Mucosa of descending colon (tissue), 3 donors: ENCODE data around the gene PCGF1. TPM values are rescaled to one million over a fixed set of nuclear protein-coding genes. Genes with fewer than 3 reads are reported as not detected.

ENCODE experiments used
- ATAC-seq: fragments of 200-7000 bp; cut with Tn5 transposase; one replicate; pipeline ENCODE4 v1.9.1; 2020; ENCODE audit warnings: mild to moderate bottlenecking, moderate library complexity
- DNase-seq, 3 donors: peaks; one replicate each; pipeline ENCODE4 v3.0.0-alpha.2; 2020
- H3K36me3 ChIP-seq: fragments of 200-600 bp; one replicate; pipeline ENCODE4 v1.8.0; 2021; ENCODE audit warnings: low read depth, mild to moderate bottlenecking
- H3K4me1 ChIP-seq: fragments of 200-600 bp; one replicate; pipeline ENCODE4 v1.8.0; 2021; ENCODE audit warnings: low read depth, mild to moderate bottlenecking
- H3K4me3 ChIP-seq: fragments of 200-600 bp; one replicate; pipeline ENCODE4 v1.8.0; 2021; ENCODE audit warnings: mild to moderate bottlenecking
- H3K9me3 ChIP-seq: fragments of 200-600 bp; one replicate; pipeline ENCODE4 v1.8.0; 2021; ENCODE audit warnings: mild to moderate bottlenecking
- intact Hi-C, 2 donors: fragments of 100-400 bp; cut with DNase I in 1 of 2; cut with micrococcal nuclease in 1 of 2; formaldehyde crosslinking; loops; one replicate each; pipeline versions ENCODE4 v1.11.0 to v1.11.1; 2022; cut with DNase I, micrococcal nuclease
- total RNA-seq, 3 donors: library from RNA; stranded (reverse); fragmentation: NEBNext Ultra II Directional in 2 of 3; extraction: Animal tissue kit (Norgen Biotek cat#: 25700) in 2 of 3; gene quantifications; one replicate each; pipeline versions ENCODE4 v1.2.1 to v1.2.4, GENCODE V29; 2021 to 2023
- TF ChIP-seq, protein P1 (sequence below): fragments of 200-600 bp; IDR thresholded peaks from one replicate; pipeline ENCODE4 v1.8.0; 2022; ENCODE audit warnings: antibody characterized with exemption, mild to moderate bottlenecking
- donor health status: DM: no; HTN: no; CAD: no; lungs with moderate emphysema.
- donor health status: DM: no; HTN: no; CAD: no.
- donor health status: DM: no; HTN: yes; CAD: no.

PCGF1 gene
- total RNA-seq, 3 donors from 2014 or later, result 20.3 to 29.1 (median 22.3) TPM

DNA sequence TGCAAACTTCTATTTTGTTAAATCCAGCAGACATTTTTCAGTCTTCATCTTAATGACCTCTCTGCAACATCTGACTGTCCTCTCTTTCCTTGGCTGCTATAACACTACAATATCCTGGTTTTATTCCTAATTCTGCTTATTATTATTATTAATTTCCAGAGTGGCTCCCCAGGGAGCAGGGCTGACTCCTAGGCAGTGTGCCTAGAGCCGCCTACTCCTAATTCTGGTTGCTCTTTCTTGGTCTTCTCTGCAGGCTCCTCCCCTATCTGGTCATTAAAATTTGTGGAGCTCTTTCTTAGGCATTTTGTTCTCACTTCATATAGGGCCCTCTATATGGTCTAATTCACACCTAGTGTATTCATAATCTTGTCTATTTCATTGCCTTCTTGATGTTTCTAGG, 35.5 kb upstream of the PCGF1 start:
- Histone ChIP-seq H3K9me3 (no peaks in the 10 kb centered on the region), H3K4me1 (no peaks in the 10 kb centered on the region), H3K36me3 (no peaks in the 10 kb centered on the region), H3K4me3 (no peak overlapping the region)
- TF ChIP-seq, protein P1, sequence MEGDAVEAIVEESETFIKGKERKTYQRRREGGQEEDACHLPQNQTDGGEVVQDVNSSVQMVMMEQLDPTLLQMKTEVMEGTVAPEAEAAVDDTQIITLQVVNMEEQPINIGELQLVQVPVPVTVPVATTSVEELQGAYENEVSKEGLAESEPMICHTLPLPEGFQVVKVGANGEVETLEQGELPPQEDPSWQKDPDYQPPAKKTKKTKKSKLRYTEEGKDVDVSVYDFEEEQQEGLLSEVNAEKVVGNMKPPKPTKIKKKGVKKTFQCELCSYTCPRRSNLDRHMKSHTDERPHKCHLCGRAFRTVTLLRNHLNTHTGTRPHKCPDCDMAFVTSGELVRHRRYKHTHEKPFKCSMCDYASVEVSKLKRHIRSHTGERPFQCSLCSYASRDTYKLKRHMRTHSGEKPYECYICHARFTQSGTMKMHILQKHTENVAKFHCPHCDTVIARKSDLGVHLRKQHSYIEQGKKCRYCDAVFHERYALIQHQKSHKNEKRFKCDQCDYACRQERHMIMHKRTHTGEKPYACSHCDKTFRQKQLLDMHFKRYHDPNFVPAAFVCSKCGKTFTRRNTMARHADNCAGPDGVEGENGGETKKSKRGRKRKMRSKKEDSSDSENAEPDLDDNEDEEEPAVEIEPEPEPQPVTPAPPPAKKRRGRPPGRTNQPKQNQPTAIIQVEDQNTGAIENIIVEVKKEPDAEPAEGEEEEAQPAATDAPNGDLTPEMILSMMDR, result no peak
- no peak for ATAC-seq
- intact Hi-C loops, result no loop called here
- no peak for DNase-seq

DNA sequence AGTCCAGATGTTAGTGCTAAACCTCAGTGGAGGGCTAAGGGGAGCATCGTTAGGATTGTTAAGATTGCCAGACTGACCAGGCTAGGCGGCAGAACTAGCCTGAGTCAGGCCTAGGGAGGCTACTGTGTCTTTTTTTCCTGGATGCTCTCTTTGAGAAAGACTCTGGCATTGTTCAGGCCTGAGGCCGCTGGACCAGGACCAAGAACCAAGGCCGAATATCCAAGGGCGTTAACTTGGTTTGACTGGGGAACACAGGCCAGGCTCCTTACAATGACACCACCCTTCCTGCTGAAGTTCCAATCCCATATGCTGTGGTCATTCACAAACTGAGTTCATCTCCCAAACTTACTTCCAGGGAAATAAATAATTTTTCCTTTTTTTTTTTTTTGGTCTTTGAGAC, 32.8 kb upstream of the PCGF1 start:
- Histone ChIP-seq H3K9me3 (no peaks in the 10 kb centered on the region), H3K36me3 (no peaks in the 10 kb centered on the region), H3K4me1 (no peaks in the 10 kb centered on the region), H3K4me3 (no peak overlapping the region)
- intact Hi-C loops, result no loop called here
- ATAC-seq, result no peak
- no peak for DNase-seq
- TF ChIP-seq, protein P1, result no peak

DNA sequence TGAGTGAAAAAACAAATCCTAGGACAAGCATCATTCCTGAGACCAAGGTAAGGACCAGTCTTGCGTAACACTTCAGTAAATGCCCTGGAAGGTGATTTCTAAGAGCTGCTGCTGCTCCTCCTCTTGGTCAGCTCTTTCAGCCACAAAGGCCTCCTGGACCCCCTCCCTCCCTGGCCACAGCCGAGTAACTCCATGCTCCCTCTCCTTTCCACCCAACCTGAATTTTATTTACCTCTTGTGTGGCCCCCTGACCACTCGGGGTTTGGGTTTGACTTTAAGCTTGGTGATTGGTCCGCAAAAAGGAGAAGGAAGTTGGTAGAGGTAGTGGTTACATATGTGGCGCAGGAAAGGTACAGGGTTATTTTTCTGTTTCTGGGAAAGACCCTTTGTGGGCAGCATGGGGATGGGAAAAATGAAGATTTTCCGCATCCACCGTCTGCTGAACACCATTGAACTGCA, 31.4 kb upstream of the PCGF1 start:
- H3K9me3 ChIP-seq, result no peaks in the 10 kb centered on the region
- no peaks in the 10 kb centered on the region for H3K4me1 ChIP-seq
- H3K36me3 ChIP-seq, result no peaks in the 10 kb centered on the region
- DNase-seq (no peak), ATAC-seq (no peak)
- intact Hi-C loops, result loop anchor here in 1 of 2 donors (10.0 kb wide), 1 partner anchor 54 kb away; the partner anchor contains the start of genes CCDC142 and TTC31
- no peak overlapping the region for H3K4me3 ChIP-seq
- TF ChIP-seq, protein P1, result no peak

- no peaks in the 10 kb centered on the region for H3K9me3 ChIP-seq
- ATAC-seq, result no peak
- no peaks in the 10 kb centered on the region for H3K4me1 ChIP-seq
- no peak overlapping the region for H3K4me3 ChIP-seq
- no peak for DNase-seq
- no peaks in the 10 kb centered on the region for H3K36me3 ChIP-seq
- TF ChIP-seq, protein P1, result no peak
- intact Hi-C loops, result loop anchor here in 1 of 2 donors (10.0 kb wide), 1 partner anchor 52 kb away; the partner anchor contains the start of genes CCDC142 and TTC31
Measured at GRCh38 chr2:74537140-74537539, 29.6 kb upstream of the PCGF1 start.

- Histone ChIP-seq H3K4me1 (no peaks in the 10 kb centered on the region), H3K4me3 (no peak overlapping the region), H3K36me3 (no peaks in the 10 kb centered on the region), H3K9me3 (no peaks in the 10 kb centered on the region)
- no peak for ATAC-seq
- intact Hi-C loops, result loop anchor here in 1 of 2 donors (10.0 kb wide), 1 partner anchor 52 kb away; the partner anchor contains the start of genes CCDC142 and TTC31
- DNase-seq, result peak in 1 of 3 donors; percentile 43
- TF ChIP-seq, protein P1, result no peak
Measured at GRCh38 chr2:74536166-74536950, 28.9 kb upstream of the PCGF1 start.
